Prostate gland (tissue), 2 donors: ENCODE measurements around the gene DST.

Source experiments
- CTCF ChIP-seq, 4 experiments: fragments of 200-600 bp in 2 of 4; fragments of 450-650 bp in 2 of 4; sonication (generic) in 2 of 4; IDR thresholded peaks; 1 replicate in 3 of 4; 2 replicates in 1 of 4; pipeline ENCODE4 v1.5.1; 2016 to 2019; ENCODE audit warnings: antibody characterized with exemption in 4 of 4, mild to moderate bottlenecking in 2 of 4, moderate library complexity in 2 of 4
- POLR2A ChIP-seq: fragments of 450-650 bp; IDR thresholded peaks from one replicate; pipeline ENCODE4 v1.6.1; 2016; ENCODE audit warnings: antibody characterized with exemption, mild to moderate bottlenecking

GRCh38 chr6:56515081-56515905 lies 127.4 kb downstream of the DST start:
- TF ChIP-seq CTCF (IDR thresholded peaks at IDR 0.05): no peak
- TF ChIP-seq POLR2A: no peak
